ENCODE data around the gene FXYD7. TPM values are rescaled to one million over a fixed set of nuclear protein-coding genes. Genes with fewer than 3 reads are reported as not detected.

The FXYD7 gene
- total RNA-seq, 2 experiments from 2014 or later = 0.50 to 6.1 TPM

- no peaks in the 10 kb centered on the region for H3K9me2 ChIP-seq (ENCODE audit: insufficient read depth, low read length)
- H3K36me3 ChIP-seq (ENCODE audit: insufficient read depth, low read length) = no peaks in the 10 kb centered on the region
- no peaks in the 10 kb centered on the region for H3K4me1 ChIP-seq (ENCODE audit: insufficient read depth, low read length, poor library complexity, severe bottlenecking)
- no peak overlapping the region for H3K27ac ChIP-seq (ENCODE audit: low read depth, low read length, poor library complexity, severe bottlenecking)
- no peaks in the 10 kb centered on the region for H4K20me1 ChIP-seq (ENCODE audit: insufficient read depth, low read length)
- ChIA-PET CTCF (ENCODE audit: unreplicated experiment) (no interaction called here), POLR2A (no interaction called here)
- H2AFZ ChIP-seq (ENCODE audit: low read length) = no peak overlapping the region
- BruUV-seq (replicated peaks) = no TSS peak
- H3K9me3 ChIP-seq (ENCODE audit: low read length) = no peaks in the 10 kb centered on the region
- no peaks in the 10 kb centered on the region for H3K79me2 ChIP-seq (ENCODE audit: insufficient read depth, low read depth, low read length)
- no peak overlapping the region for H3K4me3 ChIP-seq (ENCODE audit: low read depth, low read length, poor library complexity, severe bottlenecking)
- intact Hi-C loops (cut with micrococcal nuclease; ENCODE audit: unreplicated experiment) = no loop called here
- H3K4me2 ChIP-seq (ENCODE audit: low read length) = no peak overlapping the region
- DNase-seq (ENCODE audit: low spot score) = no peak
- TF ChIP-seq EZH2phosphoT487 (IDR thresholded peaks at IDR 0.05; ENCODE audit: borderline replicate concordance, low read depth, low read length) = no peak
- TF ChIP-seq CTCF (conservative IDR thresholded peaks at IDR 0.05; ENCODE audit: low read length) = no peak
These were observed 38.7 kb upstream of the FXYD7 start for GRCh38 chr19:35104361-35104760.

GRCh38 chr19:35105047-35105410 lies 38.0 kb upstream of the FXYD7 start:
- no peaks in the 10 kb centered on the region for H4K20me1 ChIP-seq (ENCODE audit: insufficient read depth, low read length)
- CTCF ChIA-PET (ENCODE audit: unreplicated experiment) = no interaction called here
- no peak for TF ChIP-seq CTCF (conservative IDR thresholded peaks at IDR 0.05; ENCODE audit: low read length)
- no peak for TF ChIP-seq EZH2phosphoT487 (IDR thresholded peaks at IDR 0.05; ENCODE audit: borderline replicate concordance, low read depth, low read length)
- no peaks in the 10 kb centered on the region for H3K79me2 ChIP-seq (ENCODE audit: insufficient read depth, low read depth, low read length)
- H3K4me1 ChIP-seq (ENCODE audit: insufficient read depth, low read length, poor library complexity, severe bottlenecking) = no peaks in the 10 kb centered on the region
- no peak overlapping the region for H3K4me2 ChIP-seq (ENCODE audit: low read length)
- intact Hi-C loops (cut with micrococcal nuclease; ENCODE audit: unreplicated experiment) = no loop called here
- no peaks in the 10 kb centered on the region for H3K9me3 ChIP-seq (ENCODE audit: low read length)
- no peaks in the 10 kb centered on the region for H3K9me2 ChIP-seq (ENCODE audit: insufficient read depth, low read length)
- H3K4me3 ChIP-seq (ENCODE audit: low read depth, low read length, poor library complexity, severe bottlenecking) = no peak overlapping the region
- DNase-seq (ENCODE audit: low spot score) = no peak
- POLR2A ChIA-PET = no interaction called here
- BruUV-seq (replicated peaks) = no TSS peak
- no peaks in the 10 kb centered on the region for H3K36me3 ChIP-seq (ENCODE audit: insufficient read depth, low read length)
- no peak overlapping the region for H3K27ac ChIP-seq (ENCODE audit: low read depth, low read length, poor library complexity, severe bottlenecking)
- no peak overlapping the region for H2AFZ ChIP-seq (ENCODE audit: low read length)

- Histone ChIP-seq H3K9me3 (ENCODE audit: low read length) (no peaks in the 10 kb centered on the region), H2AFZ (ENCODE audit: low read length) (no peak overlapping the region), H3K79me2 (ENCODE audit: insufficient read depth, low read depth, low read length) (no peaks in the 10 kb centered on the region), H3K9me2 (ENCODE audit: insufficient read depth, low read length) (no peaks in the 10 kb centered on the region), H3K4me3 (ENCODE audit: low read depth, low read length, poor library complexity, severe bottlenecking) (no peak overlapping the region), H3K4me1 (ENCODE audit: insufficient read depth, low read length, poor library complexity, severe bottlenecking) (no peaks in the 10 kb centered on the region), H3K27ac (ENCODE audit: low read depth, low read length, poor library complexity, severe bottlenecking) (no peak overlapping the region), H4K20me1 (ENCODE audit: insufficient read depth, low read length) (no peaks in the 10 kb centered on the region), H3K4me2 (ENCODE audit: low read length) (no peak overlapping the region), H3K36me3 (ENCODE audit: insufficient read depth, low read length) (no peaks in the 10 kb centered on the region)
- no peak for DNase-seq (ENCODE audit: low spot score)
- ChIA-PET CTCF (ENCODE audit: unreplicated experiment) (no interaction called here), POLR2A (no interaction called here)
- no TSS peak for BruUV-seq (replicated peaks)
- TF ChIP-seq EZH2phosphoT487 (IDR thresholded peaks at IDR 0.05; ENCODE audit: borderline replicate concordance, low read depth, low read length) = no peak
- no peak for TF ChIP-seq CTCF (conservative IDR thresholded peaks at IDR 0.05; ENCODE audit: low read length)
- intact Hi-C loops (cut with micrococcal nuclease; ENCODE audit: unreplicated experiment) = no loop called here
These were observed 37.4 kb upstream of the FXYD7 start for GRCh38 chr19:35105411-35106290.

Data from OCI-LY7 (cell line).